ENCODE measurements around the gene CDK2AP2.

- no peak for TF ChIP-seq CTCF (IDR thresholded peaks at IDR 0.05)
- TF ChIP-seq EZH2 (IDR thresholded peaks at IDR 0.05; ENCODE audit: borderline replicate concordance, insufficient read depth, low read depth, low read length, poor library complexity, severe bottlenecking), result no peak
Measured at GRCh38 chr11:67495234-67496005, 12.5 kb downstream of the CDK2AP2 start.
